WTC11 (cell line): ENCODE results near the gene ZNF292. TPM values are rescaled to one million over a fixed set of nuclear protein-coding genes. Genes with fewer than 3 reads are reported as not detected.
A peak's percentile ranks its signal among the peaks of the same experiment; 100 is the strongest.

Experiments used
- ATAC-seq: fragments of 200-7000 bp; cut with Tn5 transposase; 2 replicates; pipeline ENCODE4 v1.10.0; 2021; ENCODE audit warnings: mild to moderate bottlenecking, moderate library complexity
- CTCF ChIA-PET: fragments of 300-600 bp; sonication (Branson Sonifier 250); formaldehyde crosslinking; loops from one replicate; lab custom pipeline; 2021; ENCODE audit warnings: antibody characterized with exemption; lab: Charles Lee
- POLR2A ChIA-PET: fragments of 350-600 bp; sonication (Branson Sonifier 250); formaldehyde crosslinking; loops from one replicate; lab custom pipeline; 2021; ENCODE audit warnings: antibody characterized with exemption; lab: Charles Lee
- DNase-seq: peaks from one replicate; pipeline ENCODE4 v3.0.0; 2021; ENCODE audit warnings: low spot score
- H3K27ac Mint-ChIP-seq: 2 replicates; pipeline ENCODE4 v1.8.0; 2021; ENCODE audit warnings: mixed read lengths
- H3K27me3 Mint-ChIP-seq: 2 replicates; pipeline ENCODE4 v1.8.0; 2021; ENCODE audit warnings: low read depth, mild to moderate bottlenecking, moderate library complexity, mixed read lengths
- H3K36me3 Mint-ChIP-seq: 2 replicates; pipeline ENCODE4 v1.8.0; 2021; ENCODE audit warnings: mixed read lengths
- H3K4me1 Mint-ChIP-seq: 2 replicates; pipeline ENCODE4 v1.8.0; 2022; ENCODE audit warnings: mixed read lengths
- H3K4me3 Mint-ChIP-seq: 2 replicates; pipeline ENCODE4 v1.8.0; 2021; ENCODE audit warnings: mild to moderate bottlenecking, moderate library complexity, mixed read lengths
- H3K9me3 Mint-ChIP-seq: 2 replicates; pipeline ENCODE4 v1.8.0; 2021; ENCODE audit warnings: mixed read lengths
- ATF1 ChIP-seq: sonication (generic); formaldehyde crosslinking; IDR thresholded peaks from 2 replicates; pipeline ENCODE4 v1.8.1; 2023; ENCODE audit warnings: mild to moderate bottlenecking, moderate library complexity, missing genetic modification reagents
- GRHL2 ChIP-seq: fragments of 250-450 bp; sonication (Bioruptor Pico); IDR thresholded peaks from 2 replicates; pipeline ENCODE4 v1.8.0; 2022; ENCODE audit warnings: mild to moderate bottlenecking, moderate library complexity; ENCODE audit not compliant: insufficient replicate concordance, severe bottlenecking
- MYBL2 ChIP-seq: sonication (generic); formaldehyde crosslinking; IDR thresholded peaks from 2 replicates; pipeline ENCODE4 v1.8.1; 2023; ENCODE audit warnings: mild to moderate bottlenecking, moderate library complexity, missing genetic modification reagents
- NR1H2 ChIP-seq: sonication (generic); formaldehyde crosslinking; IDR thresholded peaks from 2 replicates; pipeline ENCODE4 v1.9.0; 2021; ENCODE audit warnings: mild to moderate bottlenecking, moderate library complexity, missing genetic modification reagents
- OVOL2 ChIP-seq: fragments of 250-450 bp; sonication (Bioruptor Pico); IDR thresholded peaks from 2 replicates; pipeline ENCODE4 v1.9.0; 2021; ENCODE audit warnings: mild to moderate bottlenecking, borderline replicate concordance
- ZBTB21 ChIP-seq: sonication (generic); formaldehyde crosslinking; IDR thresholded peaks from 2 replicates; pipeline ENCODE4 v1.8.1; 2023; ENCODE audit warnings: mild to moderate bottlenecking, missing genetic modification reagents, borderline replicate concordance
- ZNF121 ChIP-seq: sonication (generic); formaldehyde crosslinking; IDR thresholded peaks from 2 replicates; pipeline ENCODE4 v1.8.0; 2023; ENCODE audit warnings: missing genetic modification reagents
- ZNF219 ChIP-seq: sonication (generic); formaldehyde crosslinking; IDR thresholded peaks from 2 replicates; pipeline ENCODE4 v1.8.0; 2023; ENCODE audit warnings: missing genetic modification reagents, mild to moderate bottlenecking, borderline replicate concordance
- ZNF232 ChIP-seq: sonication (generic); formaldehyde crosslinking; IDR thresholded peaks from 2 replicates; pipeline ENCODE4 v1.8.0; 2022; ENCODE audit warnings: mild to moderate bottlenecking, missing genetic modification reagents
- ZNF423 ChIP-seq: fragments of 250-450 bp; sonication (Bioruptor Pico); IDR thresholded peaks from 2 replicates; pipeline ENCODE4 v2.1.2; 2022; ENCODE audit warnings: mild to moderate bottlenecking, moderate library complexity
- total RNA-seq: library from RNA; stranded (reverse); gene quantifications from 3 replicates; pipeline ENCODE4 v1.2.3, GENCODE V29; 2021
- TF ChIP-seq, protein P1 (sequence below): sonication (generic); formaldehyde crosslinking; IDR thresholded peaks from 2 replicates; pipeline ENCODE4 v1.8.1; 2023; ENCODE audit warnings: mild to moderate bottlenecking, moderate library complexity, missing genetic modification reagents
- TF ChIP-seq, protein P2 (sequence below): sonication (generic); formaldehyde crosslinking; IDR thresholded peaks from 2 replicates; pipeline ENCODE4 v1.8.0; 2023; ENCODE audit warnings: missing genetic modification reagents, mild to moderate bottlenecking, borderline replicate concordance
- TF ChIP-seq, protein P3 (sequence below): fragments of 250-450 bp; sonication (Bioruptor Pico); IDR thresholded peaks from 2 replicates; pipeline ENCODE4 v1.8.0; 2021; ENCODE audit warnings: mild to moderate bottlenecking
- TF ChIP-seq, protein P4 (sequence below): sonication (generic); formaldehyde crosslinking; IDR thresholded peaks from 2 replicates; pipeline ENCODE4 v1.8.1; 2022; ENCODE audit warnings: missing genetic modification reagents, borderline replicate concordance
- TF ChIP-seq, protein P5 (sequence below): sonication (generic); formaldehyde crosslinking; IDR thresholded peaks from 2 replicates; pipeline ENCODE4 v1.8.1; 2023; ENCODE audit warnings: mild to moderate bottlenecking, missing genetic modification reagents

ZNF292 gene
- total RNA-seq, 1 experiment from 2014 or later, result 42.1 TPM

DNA sequence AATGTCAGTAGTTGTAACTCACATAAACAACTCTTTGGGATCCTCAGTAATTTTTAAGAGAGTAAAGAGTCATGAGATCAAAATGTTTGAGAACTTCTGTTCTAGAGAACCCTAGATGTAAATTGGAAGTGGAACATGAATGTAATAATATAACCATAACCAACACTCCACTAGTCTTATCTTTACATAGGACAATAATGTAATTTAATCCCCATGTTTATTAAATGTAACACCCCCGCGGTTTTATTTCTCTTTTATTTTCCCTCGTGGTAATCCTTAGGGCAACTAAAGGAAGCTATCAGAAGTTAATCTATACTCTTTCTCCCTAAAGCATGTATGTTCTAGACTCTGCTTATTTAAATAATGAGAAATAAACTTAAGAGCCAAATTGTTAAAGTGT is 54.4 kb downstream of the ZNF292 start:
- ATAC-seq, result no peak

DNA sequence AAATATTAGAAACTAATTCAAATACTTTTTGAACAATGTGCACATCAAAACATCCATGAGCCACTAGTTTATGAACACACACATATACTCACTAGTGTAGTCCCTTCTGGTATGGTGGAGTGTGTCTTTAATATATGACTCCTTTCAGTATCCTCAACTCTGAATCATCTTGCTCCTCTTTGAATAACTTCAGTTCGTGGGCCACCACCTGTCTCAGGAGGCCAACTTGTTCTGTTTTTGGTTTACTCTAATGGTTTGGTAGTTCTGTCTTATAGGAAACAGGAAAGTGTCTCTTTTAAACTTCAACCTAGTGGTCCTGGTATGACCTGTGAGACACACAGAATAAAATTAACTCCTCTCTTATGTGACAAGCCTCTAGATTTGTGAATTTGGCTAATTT is 55.6 kb downstream of the ZNF292 start:
- CTCF ChIA-PET, result no interaction called here
- POLR2A ChIA-PET, result no interaction called here
- Mint-ChIP-seq H3K27me3 (no peaks in the 10 kb centered on the region), H3K9me3 (no peaks in the 10 kb centered on the region), H3K36me3 (no peaks in the 10 kb centered on the region; the same call in 1 of the 2 replicates), H3K4me3 (no peak overlapping the region), H3K4me1 (peaks cover 87% of the 10 kb centered on the region), H3K27ac (peak overlapping the region; percentile 83; the same call in 1 of the 2 replicates)
- ATAC-seq, result no peak
- DNase-seq, result no peak
- TF ChIP-seq ZNF423 (CRISPR knock-in tag) (no peak), ATF1 (CRISPR knock-in tag) (no peak), ZBTB21 (CRISPR knock-in tag) (no peak), ZNF121 (CRISPR knock-in tag) (no peak), GRHL2 (CRISPR knock-in tag) (no peak), MYBL2 (CRISPR knock-in tag) (no peak), OVOL2 (CRISPR knock-in tag) (no peak), ZNF232 (CRISPR knock-in tag) (no peak)
- TF ChIP-seq, protein P1, sequence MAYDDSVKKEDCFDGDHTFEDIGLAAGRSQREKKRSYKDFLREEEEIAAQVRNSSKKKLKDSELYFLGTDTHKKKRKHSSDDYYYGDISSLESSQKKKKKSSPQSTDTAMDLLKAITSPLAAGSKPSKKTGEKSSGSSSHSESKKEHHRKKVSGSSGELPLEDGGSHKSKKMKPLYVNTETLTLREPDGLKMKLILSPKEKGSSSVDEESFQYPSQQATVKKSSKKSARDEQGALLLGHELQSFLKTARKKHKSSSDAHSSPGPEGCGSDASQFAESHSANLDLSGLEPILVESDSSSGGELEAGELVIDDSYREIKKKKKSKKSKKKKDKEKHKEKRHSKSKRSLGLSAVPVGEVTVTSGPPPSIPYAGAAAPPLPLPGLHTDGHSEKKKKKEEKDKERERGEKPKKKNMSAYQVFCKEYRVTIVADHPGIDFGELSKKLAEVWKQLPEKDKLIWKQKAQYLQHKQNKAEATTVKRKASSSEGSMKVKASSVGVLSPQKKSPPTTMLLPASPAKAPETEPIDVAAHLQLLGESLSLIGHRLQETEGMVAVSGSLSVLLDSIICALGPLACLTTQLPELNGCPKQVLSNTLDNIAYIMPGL (CRISPR knock-in tag), result no peak
- TF ChIP-seq, protein P2, sequence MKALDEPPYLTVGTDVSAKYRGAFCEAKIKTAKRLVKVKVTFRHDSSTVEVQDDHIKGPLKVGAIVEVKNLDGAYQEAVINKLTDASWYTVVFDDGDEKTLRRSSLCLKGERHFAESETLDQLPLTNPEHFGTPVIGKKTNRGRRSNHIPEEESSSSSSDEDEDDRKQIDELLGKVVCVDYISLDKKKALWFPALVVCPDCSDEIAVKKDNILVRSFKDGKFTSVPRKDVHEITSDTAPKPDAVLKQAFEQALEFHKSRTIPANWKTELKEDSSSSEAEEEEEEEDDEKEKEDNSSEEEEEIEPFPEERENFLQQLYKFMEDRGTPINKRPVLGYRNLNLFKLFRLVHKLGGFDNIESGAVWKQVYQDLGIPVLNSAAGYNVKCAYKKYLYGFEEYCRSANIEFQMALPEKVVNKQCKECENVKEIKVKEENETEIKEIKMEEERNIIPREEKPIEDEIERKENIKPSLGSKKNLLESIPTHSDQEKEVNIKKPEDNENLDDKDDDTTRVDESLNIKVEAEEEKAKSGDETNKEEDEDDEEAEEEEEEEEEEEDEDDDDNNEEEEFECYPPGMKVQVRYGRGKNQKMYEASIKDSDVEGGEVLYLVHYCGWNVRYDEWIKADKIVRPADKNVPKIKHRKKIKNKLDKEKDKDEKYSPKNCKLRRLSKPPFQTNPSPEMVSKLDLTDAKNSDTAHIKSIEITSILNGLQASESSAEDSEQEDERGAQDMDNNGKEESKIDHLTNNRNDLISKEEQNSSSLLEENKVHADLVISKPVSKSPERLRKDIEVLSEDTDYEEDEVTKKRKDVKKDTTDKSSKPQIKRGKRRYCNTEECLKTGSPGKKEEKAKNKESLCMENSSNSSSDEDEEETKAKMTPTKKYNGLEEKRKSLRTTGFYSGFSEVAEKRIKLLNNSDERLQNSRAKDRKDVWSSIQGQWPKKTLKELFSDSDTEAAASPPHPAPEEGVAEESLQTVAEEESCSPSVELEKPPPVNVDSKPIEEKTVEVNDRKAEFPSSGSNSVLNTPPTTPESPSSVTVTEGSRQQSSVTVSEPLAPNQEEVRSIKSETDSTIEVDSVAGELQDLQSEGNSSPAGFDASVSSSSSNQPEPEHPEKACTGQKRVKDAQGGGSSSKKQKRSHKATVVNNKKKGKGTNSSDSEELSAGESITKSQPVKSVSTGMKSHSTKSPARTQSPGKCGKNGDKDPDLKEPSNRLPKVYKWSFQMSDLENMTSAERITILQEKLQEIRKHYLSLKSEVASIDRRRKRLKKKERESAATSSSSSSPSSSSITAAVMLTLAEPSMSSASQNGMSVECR (CRISPR knock-in tag), result no peak
- TF ChIP-seq, protein P3, sequence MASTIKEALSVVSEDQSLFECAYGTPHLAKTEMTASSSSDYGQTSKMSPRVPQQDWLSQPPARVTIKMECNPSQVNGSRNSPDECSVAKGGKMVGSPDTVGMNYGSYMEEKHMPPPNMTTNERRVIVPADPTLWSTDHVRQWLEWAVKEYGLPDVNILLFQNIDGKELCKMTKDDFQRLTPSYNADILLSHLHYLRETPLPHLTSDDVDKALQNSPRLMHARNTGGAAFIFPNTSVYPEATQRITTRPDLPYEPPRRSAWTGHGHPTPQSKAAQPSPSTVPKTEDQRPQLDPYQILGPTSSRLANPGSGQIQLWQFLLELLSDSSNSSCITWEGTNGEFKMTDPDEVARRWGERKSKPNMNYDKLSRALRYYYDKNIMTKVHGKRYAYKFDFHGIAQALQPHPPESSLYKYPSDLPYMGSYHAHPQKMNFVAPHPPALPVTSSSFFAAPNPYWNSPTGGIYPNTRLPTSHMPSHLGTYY, result no peak
- TF ChIP-seq, protein P4, sequence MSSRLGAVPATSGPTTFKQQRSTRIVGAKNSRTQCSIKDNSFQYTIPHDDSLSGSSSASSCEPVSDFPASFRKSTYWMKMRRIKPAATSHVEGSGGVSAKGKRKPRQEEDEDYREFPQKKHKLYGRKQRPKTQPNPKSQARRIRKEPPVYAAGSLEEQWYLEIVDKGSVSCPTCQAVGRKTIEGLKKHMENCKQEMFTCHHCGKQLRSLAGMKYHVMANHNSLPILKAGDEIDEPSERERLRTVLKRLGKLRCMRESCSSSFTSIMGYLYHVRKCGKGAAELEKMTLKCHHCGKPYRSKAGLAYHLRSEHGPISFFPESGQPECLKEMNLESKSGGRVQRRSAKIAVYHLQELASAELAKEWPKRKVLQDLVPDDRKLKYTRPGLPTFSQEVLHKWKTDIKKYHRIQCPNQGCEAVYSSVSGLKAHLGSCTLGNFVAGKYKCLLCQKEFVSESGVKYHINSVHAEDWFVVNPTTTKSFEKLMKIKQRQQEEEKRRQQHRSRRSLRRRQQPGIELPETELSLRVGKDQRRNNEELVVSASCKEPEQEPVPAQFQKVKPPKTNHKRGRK (CRISPR knock-in tag), result no peak

More for the DNA sequence above, 54.4 kb downstream of the ZNF292 start:
- no peak for TF ChIP-seq NR1H2 (CRISPR knock-in tag)
- TF ChIP-seq, protein P5, sequence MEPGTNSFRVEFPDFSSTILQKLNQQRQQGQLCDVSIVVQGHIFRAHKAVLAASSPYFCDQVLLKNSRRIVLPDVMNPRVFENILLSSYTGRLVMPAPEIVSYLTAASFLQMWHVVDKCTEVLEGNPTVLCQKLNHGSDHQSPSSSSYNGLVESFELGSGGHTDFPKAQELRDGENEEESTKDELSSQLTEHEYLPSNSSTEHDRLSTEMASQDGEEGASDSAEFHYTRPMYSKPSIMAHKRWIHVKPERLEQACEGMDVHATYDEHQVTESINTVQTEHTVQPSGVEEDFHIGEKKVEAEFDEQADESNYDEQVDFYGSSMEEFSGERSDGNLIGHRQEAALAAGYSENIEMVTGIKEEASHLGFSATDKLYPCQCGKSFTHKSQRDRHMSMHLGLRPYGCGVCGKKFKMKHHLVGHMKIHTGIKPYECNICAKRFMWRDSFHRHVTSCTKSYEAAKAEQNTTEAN (CRISPR knock-in tag), result no peak
- no peak for TF ChIP-seq ZNF219 (CRISPR knock-in tag)
- TF ChIP-seq, all 79 proteins: peak for 0
- H3K27ac Mint-ChIP-seq, result no peak overlapping the region
- DNase-seq, result no peak
- no peaks in the 10 kb centered on the region for H3K27me3 Mint-ChIP-seq
- POLR2A ChIA-PET, result no interaction called here
- H3K4me3 Mint-ChIP-seq, result no peak overlapping the region
- H3K36me3 Mint-ChIP-seq, result no peaks in the 10 kb centered on the region; the same call in 1 of the 2 replicates
- CTCF ChIA-PET, result no interaction called here
- peaks cover 93% of the 10 kb centered on the region for H3K4me1 Mint-ChIP-seq
- H3K9me3 Mint-ChIP-seq, result no peaks in the 10 kb centered on the region
